EH (cell line): ENCODE data around the gene KDF1.

Experiments used
- DNase-seq: peaks from one replicate; pipeline ENCODE4 v3.0.0-alpha.2; 2015; ENCODE audit warnings: low read depth

KDF1 gene

GRCh38 chr1:26959722-26960624, at the start of gene KDF1:
TSS of gene KDF1 (minus strand) at chr1:26960468. CDS start at chr1:26952380, 8,088 bp downstream.
- no peak for DNase-seq

GRCh38 chr1:27009601-27010197, 49.4 kb upstream of the KDF1 start:
- peak; percentile 20 for DNase-seq

- peak; percentile 70 for DNase-seq
Observed at GRCh38 chr1:27007909-27008582, 47.8 kb upstream of the KDF1 start.

- DNase-seq, result peak; percentile 12
Observed at GRCh38 chr1:27006683-27007082, 46.4 kb upstream of the KDF1 start.

- DNase-seq, result peak; percentile 12
Observed at GRCh38 chr1:27005648-27006496, 45.6 kb upstream of the KDF1 start.

GRCh38 chr1:27005166-27005530, 44.9 kb upstream of the KDF1 start:
- DNase-seq, result no peak

- peak; percentile 56 for DNase-seq
Observed at GRCh38 chr1:27004471-27005165, 44.4 kb upstream of the KDF1 start.

- DNase-seq, result no peak
Observed at GRCh38 chr1:27003745-27004470, 43.6 kb upstream of the KDF1 start.

GRCh38 chr1:27001570-27002360, 41.5 kb upstream of the KDF1 start:
- peak; percentile 56 for DNase-seq

GRCh38 chr1:27000817-27001460, 40.7 kb upstream of the KDF1 start:
- DNase-seq, result peak; percentile 88

- no peak for DNase-seq
Observed at GRCh38 chr1:27000090-27000816, 40.0 kb upstream of the KDF1 start.

GRCh38 chr1:26999440-26999987, 39.2 kb upstream of the KDF1 start:
- DNase-seq, result peak; percentile 100

GRCh38 chr1:26998429-26999300, 38.4 kb upstream of the KDF1 start:
- peak; percentile 61 for DNase-seq

- no peak for DNase-seq
Observed at GRCh38 chr1:26996665-26997064, 36.4 kb upstream of the KDF1 start.

- DNase-seq, result peak; percentile 79
Observed at GRCh38 chr1:26996024-26996423, 35.8 kb upstream of the KDF1 start.

GRCh38 chr1:26994787-26995517, 34.7 kb upstream of the KDF1 start:
- peak; percentile 44 for DNase-seq
